Measurements from ENCODE around the gene PRKCE. TPM values are rescaled to one million over a fixed set of nuclear protein-coding genes. Genes with fewer than 3 reads are reported as not detected.

PRKCE gene
- total RNA-seq, 1 experiment from 2014 or later, result 4.4 TPM

DNA sequence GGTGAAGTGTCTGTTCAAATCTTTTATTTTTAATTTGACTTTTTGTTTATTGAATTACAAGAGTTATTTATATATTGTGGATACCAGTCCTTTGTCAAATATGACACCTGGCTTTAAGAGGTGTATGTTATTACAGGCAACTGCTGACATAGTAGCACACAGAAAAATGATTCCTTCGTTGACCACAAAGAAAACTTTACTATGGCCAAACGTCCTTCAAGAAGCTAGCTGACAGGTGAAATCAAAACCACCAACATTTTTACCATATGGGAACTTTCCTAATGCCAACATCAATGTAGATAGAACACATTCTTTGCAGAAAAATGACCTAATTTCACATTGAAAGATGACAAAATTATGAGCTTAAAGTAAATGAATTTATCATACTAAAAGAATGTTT is 34.0 kb upstream of the PRKCE start:
- no TSS peak for BruUV-seq (replicated peaks)
- H3K9me3 Mint-ChIP-seq (ENCODE audit: unreplicated experiment), result no peaks in the 10 kb centered on the region
- DNase-seq, result no peak
- H3K4me3 Mint-ChIP-seq (ENCODE audit: unreplicated experiment), result no peak overlapping the region
- H3K36me3 ChIP-seq (ENCODE audit: control insufficient read depth, insufficient read depth, low read length), result no peaks in the 10 kb centered on the region
- no peaks in the 10 kb centered on the region for H3K27me3 ChIP-seq (replicated peaks; ENCODE audit: control insufficient read depth, insufficient read depth, low read length)
- H3K4me1 ChIP-seq, result peaks cover 22% of the 10 kb centered on the region
- H3K27me3 Mint-ChIP-seq (ENCODE audit: insufficient read depth, unreplicated experiment), result no peaks in the 10 kb centered on the region
- TF ChIP-seq, protein P1, sequence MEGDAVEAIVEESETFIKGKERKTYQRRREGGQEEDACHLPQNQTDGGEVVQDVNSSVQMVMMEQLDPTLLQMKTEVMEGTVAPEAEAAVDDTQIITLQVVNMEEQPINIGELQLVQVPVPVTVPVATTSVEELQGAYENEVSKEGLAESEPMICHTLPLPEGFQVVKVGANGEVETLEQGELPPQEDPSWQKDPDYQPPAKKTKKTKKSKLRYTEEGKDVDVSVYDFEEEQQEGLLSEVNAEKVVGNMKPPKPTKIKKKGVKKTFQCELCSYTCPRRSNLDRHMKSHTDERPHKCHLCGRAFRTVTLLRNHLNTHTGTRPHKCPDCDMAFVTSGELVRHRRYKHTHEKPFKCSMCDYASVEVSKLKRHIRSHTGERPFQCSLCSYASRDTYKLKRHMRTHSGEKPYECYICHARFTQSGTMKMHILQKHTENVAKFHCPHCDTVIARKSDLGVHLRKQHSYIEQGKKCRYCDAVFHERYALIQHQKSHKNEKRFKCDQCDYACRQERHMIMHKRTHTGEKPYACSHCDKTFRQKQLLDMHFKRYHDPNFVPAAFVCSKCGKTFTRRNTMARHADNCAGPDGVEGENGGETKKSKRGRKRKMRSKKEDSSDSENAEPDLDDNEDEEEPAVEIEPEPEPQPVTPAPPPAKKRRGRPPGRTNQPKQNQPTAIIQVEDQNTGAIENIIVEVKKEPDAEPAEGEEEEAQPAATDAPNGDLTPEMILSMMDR (IDR thresholded peaks at IDR 0.05; ENCODE audit: insufficient read depth in 1 of 2, low read depth in 1 of 2, low read length in 1 of 2, severe bottlenecking in 1 of 2, unreplicated experiment in 1 of 2), result no peak
- no peak overlapping the region for H3K27ac Mint-ChIP-seq (ENCODE audit: unreplicated experiment)
- H3K4me1 Mint-ChIP-seq (ENCODE audit: low read depth, unreplicated experiment), result peaks cover 12% of the 10 kb centered on the region
- H3K4me3 ChIP-seq (ENCODE audit: low read depth, low read length), result no peak overlapping the region
- POLR2A ChIA-PET, result no interaction called here
- intact Hi-C loops (cut with micrococcal nuclease; ENCODE audit: unreplicated experiment), result loop anchor here (10.0 kb wide), 1 partner anchor 677 kb away; the partner anchor contains the start of gene EPAS1
- no peaks in the 10 kb centered on the region for H3K9me3 ChIP-seq
- CTCF ChIA-PET, result no interaction called here
- no peaks in the 10 kb centered on the region for H3K36me3 Mint-ChIP-seq (ENCODE audit: insufficient read depth, unreplicated experiment)

DNA sequence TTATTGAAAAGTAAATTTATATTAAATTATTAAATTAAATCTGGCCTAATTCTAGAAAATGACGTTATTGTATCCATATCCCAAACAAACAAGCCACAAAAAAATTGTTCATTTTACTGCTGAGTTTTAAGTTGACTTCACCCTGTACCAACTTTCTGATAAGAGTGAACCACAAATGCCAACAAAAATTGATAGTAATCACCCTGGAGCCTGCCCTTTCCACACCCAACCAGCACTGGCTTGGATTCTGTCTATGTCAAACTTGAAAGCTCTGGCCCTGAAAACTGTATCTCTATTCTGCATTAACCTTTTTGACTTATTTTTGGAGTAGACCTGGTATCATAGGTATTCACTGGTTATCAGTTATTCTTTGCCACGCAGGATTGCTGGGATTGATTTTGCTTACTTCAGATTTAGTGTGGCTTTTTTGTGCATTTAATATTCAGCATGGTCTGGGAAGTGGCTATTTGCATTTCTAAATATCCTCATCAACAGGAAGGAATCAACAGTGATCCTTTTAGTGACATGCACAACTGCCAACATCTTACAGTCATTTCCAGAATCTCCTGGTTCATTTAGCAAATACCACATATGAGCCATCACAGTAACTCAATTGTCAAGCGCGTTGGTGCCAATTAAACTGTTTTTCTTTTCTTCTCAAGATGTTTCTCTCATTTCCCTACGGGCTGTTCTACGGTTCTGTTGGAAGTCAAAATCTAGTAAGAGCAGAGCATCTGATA is 29.0 kb upstream of the PRKCE start:
- intact Hi-C loops (cut with micrococcal nuclease; ENCODE audit: unreplicated experiment), result no loop called here
- Mint-ChIP-seq H3K27ac (ENCODE audit: unreplicated experiment) (no peak overlapping the region), H3K4me1 (ENCODE audit: low read depth, unreplicated experiment) (no peaks in the 10 kb centered on the region), H3K4me3 (ENCODE audit: unreplicated experiment) (no peak overlapping the region), H3K36me3 (ENCODE audit: insufficient read depth, unreplicated experiment) (no peaks in the 10 kb centered on the region), H3K9me3 (ENCODE audit: unreplicated experiment) (no peaks in the 10 kb centered on the region), H3K27me3 (ENCODE audit: insufficient read depth, unreplicated experiment) (no peaks in the 10 kb centered on the region)
- no TSS peak for BruUV-seq (replicated peaks)
- H3K4me3 ChIP-seq (ENCODE audit: low read depth, low read length), result no peak overlapping the region
- H3K27me3 ChIP-seq (replicated peaks; ENCODE audit: control insufficient read depth, insufficient read depth, low read length), result no peaks in the 10 kb centered on the region
- no peaks in the 10 kb centered on the region for H3K9me3 ChIP-seq
- H3K36me3 ChIP-seq (ENCODE audit: control insufficient read depth, insufficient read depth, low read length), result no peaks in the 10 kb centered on the region
- DNase-seq, result no peak
- 0 out of 2 replicates have a peak, but pooled peaks cover under 1% of the 10 kb centered on the region for H3K4me1 ChIP-seq
- POLR2A ChIA-PET, result no interaction called here
- CTCF ChIA-PET, result no interaction called here
- TF ChIP-seq, protein P1 (IDR thresholded peaks at IDR 0.05; ENCODE audit: insufficient read depth in 1 of 2, low read depth in 1 of 2, low read length in 1 of 2, severe bottlenecking in 1 of 2, unreplicated experiment in 1 of 2), result no peak

DNA sequence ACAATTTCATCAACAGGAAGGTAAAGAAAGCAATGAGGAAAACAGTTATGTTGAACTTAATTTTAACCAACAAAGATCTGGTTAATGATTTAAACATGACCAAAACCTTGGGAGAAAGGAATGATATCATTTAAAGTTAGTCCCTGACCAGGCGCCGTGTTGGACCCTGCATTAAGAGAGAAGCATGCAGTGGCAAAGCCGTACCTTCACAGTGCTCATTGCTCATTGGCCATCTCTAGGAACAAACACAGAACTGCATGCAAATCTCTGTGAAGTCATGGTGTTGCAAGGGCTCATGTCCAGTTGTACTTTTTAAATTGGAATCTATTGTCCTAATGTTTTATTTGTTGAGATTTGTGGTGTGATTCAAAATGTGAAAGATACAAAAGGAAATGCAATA is 28.4 kb upstream of the PRKCE start:
- Mint-ChIP-seq H3K4me3 (ENCODE audit: unreplicated experiment) (no peak overlapping the region), H3K9me3 (ENCODE audit: unreplicated experiment) (no peaks in the 10 kb centered on the region), H3K36me3 (ENCODE audit: insufficient read depth, unreplicated experiment) (no peaks in the 10 kb centered on the region), H3K4me1 (ENCODE audit: low read depth, unreplicated experiment) (no peaks in the 10 kb centered on the region), H3K27me3 (ENCODE audit: insufficient read depth, unreplicated experiment) (no peaks in the 10 kb centered on the region), H3K27ac (ENCODE audit: unreplicated experiment) (no peak overlapping the region)
- POLR2A ChIA-PET, result no interaction called here
- Histone ChIP-seq H3K27me3 (replicated peaks; ENCODE audit: control insufficient read depth, insufficient read depth, low read length) (no peaks in the 10 kb centered on the region), H3K36me3 (ENCODE audit: control insufficient read depth, insufficient read depth, low read length) (no peaks in the 10 kb centered on the region), H3K9me3 (no peaks in the 10 kb centered on the region), H3K4me3 (ENCODE audit: low read depth, low read length) (no peak overlapping the region), H3K4me1 (no peaks in the 10 kb centered on the region)
- TF ChIP-seq, protein P1 (IDR thresholded peaks at IDR 0.05; ENCODE audit: insufficient read depth in 1 of 2, low read depth in 1 of 2, low read length in 1 of 2, severe bottlenecking in 1 of 2, unreplicated experiment in 1 of 2), result no peak
- BruUV-seq (replicated peaks), result no TSS peak
- no peak for DNase-seq
- intact Hi-C loops (cut with micrococcal nuclease; ENCODE audit: unreplicated experiment), result no loop called here
- CTCF ChIA-PET, result no interaction called here

All from Caco-2 (cell line).